HepG2 (cell line): ENCODE measurements around the gene SERPINB6. TPM values are rescaled to one million over a fixed set of nuclear protein-coding genes. Genes with fewer than 3 reads are reported as not detected.

ENCODE experiments used
- DMTF1 ChIP-seq: sonication (generic); formaldehyde crosslinking; IDR thresholded peaks from 2 replicates; pipeline ENCODE4 v1.4.0; 2020; ENCODE audit warnings: mild to moderate bottlenecking, missing genetic modification reagents
- HNRNPK ChIP-seq: fragments of 200-400 bp; formaldehyde crosslinking; IDR thresholded peaks from 2 replicates; pipeline ENCODE4 v1.6.1; 2018; ENCODE audit warnings: low read length, low read depth, moderate library complexity, mild to moderate bottlenecking; ENCODE audit not compliant: poor library complexity, severe bottlenecking
- HNRNPLL ChIP-seq: fragments of 200-400 bp; formaldehyde crosslinking; IDR thresholded peaks from 2 replicates; pipeline ENCODE4 v1.6.1; 2017; ENCODE audit warnings: mild to moderate bottlenecking, low read depth, low read length; ENCODE audit not compliant: poor library complexity, severe bottlenecking
- MXI1 ChIP-seq: IDR thresholded peaks from 3 replicates; pipeline ENCODE4 v1.6.1; 2012; ENCODE audit warnings: low read depth, low read length, inconsistent platforms, borderline replicate concordance
- RAD21 ChIP-seq: fragments of 450-650 bp; formaldehyde crosslinking; IDR thresholded peaks from 2 replicates; pipeline ENCODE4 v1.5.0; 2020; ENCODE audit warnings: mild to moderate bottlenecking
- RARA ChIP-seq: IDR thresholded peaks from 2 replicates; pipeline ENCODE4 v1.6.1; 2016; ENCODE audit warnings: missing genetic modification reagents, missing compliant biosample characterization
- YY1 ChIP-seq: IDR thresholded peaks from 2 replicates; pipeline ENCODE4 v1.6.1; 2011; ENCODE audit warnings: low read length, low read depth, moderate library complexity, mild to moderate bottlenecking; ENCODE audit not compliant: insufficient read depth, insufficient replicate concordance
- ZFP36L1 ChIP-seq: sonication (generic); formaldehyde crosslinking; IDR thresholded peaks from 2 replicates; pipeline ENCODE4 v1.8.0; 2022; ENCODE audit warnings: mild to moderate bottlenecking, missing genetic modification reagents, moderate library complexity
- ZFY ChIP-seq: sonication (generic); formaldehyde crosslinking; IDR thresholded peaks from 2 replicates; pipeline ENCODE4 v1.4.0; 2020; ENCODE audit warnings: missing genetic modification reagents
- ZNF260 ChIP-seq: sonication (generic); formaldehyde crosslinking; IDR thresholded peaks from 2 replicates; pipeline ENCODE4 v1.4.0; 2020; ENCODE audit warnings: missing genetic modification reagents, low read depth, mild to moderate bottlenecking, borderline replicate concordance
- ZNF3 ChIP-seq: IDR thresholded peaks from 2 replicates; pipeline ENCODE4 v1.7.0; 2017; ENCODE audit warnings: inconsistent platforms
- ZNF318 ChIP-seq: sonication (generic); formaldehyde crosslinking; IDR thresholded peaks from 2 replicates; pipeline ENCODE4 v1.4.0; 2020; ENCODE audit warnings: mild to moderate bottlenecking, missing genetic modification reagents
- ZNF431 ChIP-seq: sonication (generic); formaldehyde crosslinking; IDR thresholded peaks from 2 replicates; pipeline ENCODE4 v1.9.0; 2022; ENCODE audit warnings: missing genetic modification reagents, low read depth, mild to moderate bottlenecking, borderline replicate concordance
- ZNF441 ChIP-seq: sonication (generic); formaldehyde crosslinking; IDR thresholded peaks from 2 replicates; pipeline ENCODE4 v1.7.0; 2021; ENCODE audit warnings: missing genetic modification reagents, borderline replicate concordance
- ZNF496 ChIP-seq: sonication (generic); formaldehyde crosslinking; IDR thresholded peaks from 2 replicates; pipeline ENCODE4 v1.8.1; 2023; ENCODE audit warnings: mild to moderate bottlenecking, moderate library complexity, missing genetic modification reagents; ENCODE audit not compliant: insufficient replicate concordance
- ZNF605 ChIP-seq: sonication (generic); formaldehyde crosslinking; IDR thresholded peaks from 2 replicates; pipeline ENCODE4 v1.8.0; 2022; ENCODE audit warnings: mild to moderate bottlenecking, missing genetic modification reagents
- ZNF619 ChIP-seq: sonication (generic); formaldehyde crosslinking; IDR thresholded peaks from 2 replicates; pipeline ENCODE4 v1.4.0; 2020; ENCODE audit warnings: mild to moderate bottlenecking, missing genetic modification reagents
- ZNF782 ChIP-seq: sonication (generic); formaldehyde crosslinking; IDR thresholded peaks from 2 replicates; pipeline ENCODE4 v1.4.0; 2020; ENCODE audit warnings: missing genetic modification reagents, mild to moderate bottlenecking, borderline replicate concordance
- polyA plus RNA-seq, 8 experiments: library from polyadenylated mRNA; depleted of rRNA in 3 of 8; stranded (reverse) in 7 of 8; unstranded in 1 of 8; fragments of >200 nt; fragmentation: Illumina TruSeq in 4 of 8; extraction: Trizol in 4 of 8; gene quantifications; 2 replicates each; pipeline versions ENCODE4 v1.2.1 to v1.2.3, GENCODE V29; 2011 to 2016; ENCODE audit warnings: low read depth in 4 of 8, missing spikeins in 1 of 8, mixed read lengths in 1 of 8; ENCODE audit not compliant: insufficient read depth in 1 of 8
- total RNA-seq, 5 experiments: library from RNA; depleted of rRNA; stranded (reverse); fragments of >200 nt; fragmentation: Illumina TruSeq; extraction: Trizol; gene quantifications; 2 replicates each; pipeline ENCODE4 v1.2.3, GENCODE V29; 2016; ENCODE audit warnings: low read depth in 1 of 5

The SERPINB6 gene
- total and polyA plus RNA-seq, 2 of the 13 experiments (the other 11 are each of a cell fraction or from before 2014, with no cell fraction given), result 38.2 to 61.3 TPM

GRCh38 chr6:2971420-2972218 lies at the start of gene SERPINB6 (continued):
- TF ChIP-seq ZNF496 (CRISPR knock-in tag), result no peak
- no peak for TF ChIP-seq ZNF260 (CRISPR knock-in tag)
- peak; percentile 83; the same call in 1 of the 2 replicates for TF ChIP-seq ZNF605 (CRISPR knock-in tag)
- TF ChIP-seq YY1, result peak; percentile 10
- no peak for TF ChIP-seq HNRNPK
- no peak for TF ChIP-seq ZNF782 (CRISPR knock-in tag)
- no peak for TF ChIP-seq ZNF441 (CRISPR knock-in tag)
- peak; percentile 72 for TF ChIP-seq ZFY (CRISPR knock-in tag)
- no peak for TF ChIP-seq ZNF3 (CRISPR knock-in tag)
- TF ChIP-seq ZNF431 (CRISPR knock-in tag), result no peak
- TF ChIP-seq ZNF619 (CRISPR knock-in tag), result no peak
- no peak for TF ChIP-seq DMTF1 (CRISPR knock-in tag)
- TF ChIP-seq RAD21 (CRISPR knock-in tag), result no peak
- peak; percentile 35; the same call in 1 of the 3 replicates for TF ChIP-seq MXI1
- TF ChIP-seq HNRNPLL, result peak; percentile 56
- TF ChIP-seq RARA, result peak; percentile 90
- no peak for TF ChIP-seq ZNF318 (CRISPR knock-in tag)
- TF ChIP-seq ZFP36L1 (CRISPR knock-in tag), result peak; percentile 74; the same call in 1 of the 2 replicates
